GM12864 (cell line): ENCODE measurements around the gene BAIAP2L2.

Experiments
- DNase-seq: peaks from one replicate; pipeline ENCODE4 v3.0.0-alpha.2; 2011; ENCODE audit warnings: low read depth
- H3K4me3 ChIP-seq: 2 replicates; pipeline ENCODE4 v1.5.1; 2011; ENCODE audit warnings: mild to moderate bottlenecking, low read depth, low read length, control low read depth
- CTCF ChIP-seq: IDR thresholded peaks from 2 replicates; pipeline ENCODE4 v1.5.1; 2011; ENCODE audit warnings: low read depth, mild to moderate bottlenecking, moderate library complexity, low read length, control low read depth, inconsistent platforms; ENCODE audit errors: missing control alignments

BAIAP2L2 gene

GRCh38 chr22:38111925-38112355 is 1.5 kb upstream of the BAIAP2L2 start:
- no peak for DNase-seq

DNA sequence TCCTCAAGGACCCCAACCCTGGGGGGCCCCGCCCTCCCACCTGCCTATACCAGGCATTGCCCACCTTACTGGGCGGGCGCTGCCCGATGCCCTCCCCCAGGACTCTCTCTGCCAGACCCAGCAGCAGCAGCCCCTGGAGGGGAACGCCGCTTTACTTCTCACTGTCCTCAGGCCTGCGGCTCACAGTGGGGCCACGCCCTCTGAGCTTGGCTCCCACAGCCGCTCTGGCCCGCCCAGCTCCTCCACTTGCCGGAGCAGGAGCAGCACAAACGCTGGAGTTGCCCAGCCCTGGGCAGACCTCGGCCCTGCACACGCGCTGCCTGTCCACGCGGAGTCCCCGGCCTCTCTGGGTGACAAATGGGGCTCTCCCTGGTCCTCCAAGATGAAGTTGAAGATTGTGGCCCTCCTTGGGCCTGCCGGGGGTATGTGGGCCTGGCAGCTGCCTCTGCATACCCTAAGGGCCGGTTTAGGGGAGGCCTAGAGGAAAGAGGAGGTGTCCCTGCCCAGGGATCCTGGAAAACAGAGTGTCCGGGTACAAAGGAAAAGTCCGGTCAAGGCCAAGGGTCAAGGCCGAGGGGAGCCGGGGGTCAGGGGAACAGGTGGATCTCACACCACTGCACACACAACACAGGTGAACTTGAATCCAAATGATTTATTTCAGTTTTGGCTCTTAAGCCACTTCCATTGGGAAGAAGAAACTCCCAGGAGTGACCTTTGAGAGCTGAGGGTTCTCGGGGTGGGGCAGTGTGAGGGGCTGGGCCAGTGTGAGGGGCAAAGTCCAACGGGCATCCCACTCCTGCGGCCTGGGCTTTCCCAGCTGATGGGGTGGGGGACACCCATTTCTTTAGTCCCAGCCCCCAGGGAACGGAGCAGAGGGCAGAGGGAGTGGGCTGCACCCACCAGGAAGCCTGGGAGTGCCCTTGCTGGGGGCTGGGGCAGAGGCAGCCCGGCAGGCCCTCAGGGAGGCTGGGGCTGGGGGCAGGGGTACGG is 674 bp upstream of the BAIAP2L2 start:
- no peak overlapping the region for H3K4me3 ChIP-seq
- no peak for TF ChIP-seq CTCF
- DNase-seq = no peak

More at GRCh38 chr22:38111925-38112355, 1.5 kb upstream of the BAIAP2L2 start:
- no peak for TF ChIP-seq CTCF
- no peak overlapping the region for H3K4me3 ChIP-seq

DNA sequence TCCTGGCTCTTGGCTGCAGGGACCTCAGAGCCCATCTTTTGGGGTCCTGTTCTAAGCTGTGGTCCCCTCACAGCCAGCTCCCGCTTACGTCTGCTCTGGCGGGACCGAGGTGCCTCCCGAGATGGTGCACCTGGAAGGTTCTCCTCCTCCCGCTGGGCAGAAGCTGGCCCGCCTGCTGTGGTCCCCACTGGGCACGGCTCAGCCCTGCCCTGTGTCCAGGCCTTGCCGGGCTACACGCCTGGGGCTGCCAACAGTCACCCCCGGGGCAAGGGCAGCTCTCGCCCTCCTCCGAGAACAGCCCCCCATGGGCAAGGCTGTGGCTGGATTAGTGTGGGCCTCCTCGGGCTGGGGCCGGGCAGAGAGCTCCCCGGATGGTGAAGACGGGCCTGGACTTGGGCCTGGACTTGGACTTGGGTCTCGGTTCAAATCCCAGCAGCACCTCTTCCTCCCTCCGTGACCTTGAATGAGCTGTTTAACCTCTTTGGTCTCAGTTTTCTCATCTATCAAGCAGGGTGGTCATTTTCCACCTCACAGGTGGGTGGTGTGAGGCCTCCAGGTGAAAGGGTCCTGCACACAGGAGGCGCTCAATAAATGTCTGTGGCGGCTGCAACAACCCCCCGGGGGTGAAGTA is 998 bp downstream of the BAIAP2L2 start:
- TF ChIP-seq CTCF = no peak
- DNase-seq = no peak
- H3K4me3 ChIP-seq = no peak overlapping the region

DNA sequence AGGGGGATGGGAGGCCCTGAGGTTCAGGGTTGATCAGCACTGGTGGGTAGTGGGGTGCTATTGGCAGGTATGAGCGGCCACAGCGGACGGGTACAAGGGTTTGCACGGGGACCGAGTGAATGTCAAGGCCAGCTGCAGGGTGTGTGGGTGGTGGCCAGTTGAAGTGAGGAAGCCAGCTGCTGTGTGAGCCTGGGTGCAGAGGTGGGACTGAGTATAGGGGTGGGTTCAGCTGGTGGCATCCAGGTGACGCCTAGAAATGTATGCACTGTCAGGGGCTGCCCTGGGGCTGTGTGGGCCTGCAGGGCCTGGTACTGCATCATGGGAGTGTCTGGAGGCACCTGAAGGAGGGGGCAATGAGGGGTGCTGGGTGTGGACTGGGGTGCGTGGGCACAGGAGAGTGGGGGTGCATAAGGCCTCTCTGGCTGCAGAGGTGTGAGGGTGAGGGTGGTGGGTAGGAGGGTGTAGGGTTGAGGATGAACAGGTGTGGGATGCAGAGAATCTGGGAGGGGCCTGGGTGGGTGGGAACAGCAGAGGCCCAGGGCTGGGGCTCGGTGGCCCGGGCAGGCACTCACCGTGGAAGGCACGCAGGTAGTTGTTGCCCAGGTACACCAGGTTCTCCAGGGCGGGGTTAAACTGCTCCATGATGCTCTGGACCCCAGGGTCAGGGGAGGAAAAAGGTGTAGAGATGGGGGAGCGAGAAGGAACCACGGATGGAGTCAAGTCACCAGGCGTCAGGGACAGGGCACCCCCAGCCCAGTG is 1.7 kb downstream of the BAIAP2L2 start:
- H3K4me3 ChIP-seq = no peak overlapping the region
- TF ChIP-seq CTCF = no peak
- no peak for DNase-seq

GRCh38 chr22:38107692-38108515 is 2.6 kb downstream of the BAIAP2L2 start:
- no peak for DNase-seq
- H3K4me3 ChIP-seq = no peak overlapping the region
- no peak for TF ChIP-seq CTCF
